ENCODE results near the gene URAD.

Gene URAD

GRCh38 chr13:27962128-27962841 lies 26.2 kb downstream of the URAD start:
- no peak for TF ChIP-seq CTCF (IDR thresholded peaks at IDR 0.05; ENCODE audit: insufficient read depth, low read depth, low read length, missing control alignments)
- H3K4me3 ChIP-seq (ENCODE audit: low read length): no peak overlapping the region
- DNase-seq (ENCODE audit: low read depth): no peak

- DNase-seq (ENCODE audit: low read depth): no peak
- TF ChIP-seq CTCF (IDR thresholded peaks at IDR 0.05; ENCODE audit: insufficient read depth, low read depth, low read length, missing control alignments): no peak
- H3K4me3 ChIP-seq (ENCODE audit: low read length): no peak overlapping the region
These were observed 27.0 kb downstream of the URAD start for GRCh38 chr13:27961227-27962085.

GRCh38 chr13:27960362-27961226 lies 27.9 kb downstream of the URAD start:
- no peak for TF ChIP-seq CTCF (IDR thresholded peaks at IDR 0.05; ENCODE audit: insufficient read depth, low read depth, low read length, missing control alignments)
- H3K4me3 ChIP-seq (ENCODE audit: low read length): no peak overlapping the region
- DNase-seq (ENCODE audit: low read depth): peak; percentile 29

GRCh38 chr13:27959976-27960361 lies 28.5 kb downstream of the URAD start:
- DNase-seq (ENCODE audit: low read depth): no peak
- no peak overlapping the region for H3K4me3 ChIP-seq (ENCODE audit: low read length)
- no peak for TF ChIP-seq CTCF (IDR thresholded peaks at IDR 0.05; ENCODE audit: insufficient read depth, low read depth, low read length, missing control alignments)

GRCh38 chr13:27956576-27957300 lies 31.8 kb downstream of the URAD start:
- TF ChIP-seq CTCF (IDR thresholded peaks at IDR 0.05; ENCODE audit: insufficient read depth, low read depth, low read length, missing control alignments): no peak
- H3K4me3 ChIP-seq (ENCODE audit: low read length): no peak overlapping the region
- no peak for DNase-seq (ENCODE audit: low read depth)

GRCh38 chr13:27955014-27955591 lies 33.4 kb downstream of the URAD start:
- TF ChIP-seq CTCF (IDR thresholded peaks at IDR 0.05; ENCODE audit: insufficient read depth, low read depth, low read length, missing control alignments): no peak
- H3K4me3 ChIP-seq (ENCODE audit: low read length): no peak overlapping the region
- DNase-seq (ENCODE audit: low read depth): no peak
